NCI-H2171 (cell line): ENCODE results near the gene ATP6V0D1.

Source experiments
- DNase-seq: peaks from one replicate; lab custom pipeline; 2025; lab: John Stamatoyannopoulos, UW

ATP6V0D1 gene

GRCh38 chr16:67406111-67406971, 74.6 kb downstream of the ATP6V0D1 start:
- no peak for DNase-seq

- no peak for DNase-seq
Observed at GRCh38 chr16:67405336-67405735, 75.6 kb downstream of the ATP6V0D1 start.

- DNase-seq, result no peak
Observed at GRCh38 chr16:67404740-67405226, 76.2 kb downstream of the ATP6V0D1 start.

- no peak for DNase-seq
Observed at GRCh38 chr16:67403976-67404555, 76.9 kb downstream of the ATP6V0D1 start.

- no peak for DNase-seq
Observed at GRCh38 chr16:67400901-67401300, 80.1 kb downstream of the ATP6V0D1 start.

- peak; percentile 9 for DNase-seq
Observed at GRCh38 chr16:67399749-67400704, 80.9 kb downstream of the ATP6V0D1 start.

- DNase-seq, result no peak
Observed at GRCh38 chr16:67399218-67399733, 81.7 kb downstream of the ATP6V0D1 start.

- DNase-seq, result no peak
Observed at GRCh38 chr16:67398546-67399217, 82.3 kb downstream of the ATP6V0D1 start.

GRCh38 chr16:67397812-67398545, 83.0 kb downstream of the ATP6V0D1 start:
- DNase-seq, result peak; percentile 41

GRCh38 chr16:67397036-67397801, 83.7 kb downstream of the ATP6V0D1 start:
- DNase-seq, result no peak

GRCh38 chr16:67396159-67397035, 84.6 kb downstream of the ATP6V0D1 start:
- peak; percentile 97 for DNase-seq

GRCh38 chr16:67395458-67396158, 85.3 kb downstream of the ATP6V0D1 start:
- peak; percentile 94 for DNase-seq

- DNase-seq, result no peak
Observed at GRCh38 chr16:67395105-67395457, 85.9 kb downstream of the ATP6V0D1 start.

- no peak for DNase-seq
Observed at GRCh38 chr16:67394155-67395104, 86.5 kb downstream of the ATP6V0D1 start.

- DNase-seq, result peak; percentile 41
Observed at GRCh38 chr16:67393788-67394154, 87.2 kb downstream of the ATP6V0D1 start.

GRCh38 chr16:67393111-67393787, 87.7 kb downstream of the ATP6V0D1 start, which contains the start of gene TPPP3:
TPPP3 (minus strand) TSS chr16:67393498; CDS start chr16:67391111, 2,387 bp downstream.
- peak; percentile 77 for DNase-seq
